HepG2 (cell line): Measurements from ENCODE around the gene APCDD1L. TPM values are rescaled to one million over a fixed set of nuclear protein-coding genes. Genes with fewer than 3 reads are reported as not detected.

Experiments
- ATAC-seq: fragments of 200-7000 bp; cut with Tn5 transposase; 3 replicates; pipeline ENCODE4 v1.9.1; 2020; ENCODE audit warnings: mild to moderate bottlenecking, moderate library complexity
- BruUV-seq: library from RNA; stranded (reverse); fragments of 400-500 nt; replicated peaks from 2 replicates; lab custom pipeline; 2021; lab: Mats Ljungman, UMichigan
- CTCF ChIA-PET: fragments of 300-600 bp; formaldehyde crosslinking; extraction: SDS; loops from one replicate; lab custom pipeline; 2021; ENCODE audit warnings: low total read pairs, inconsistent platforms, low intra/inter-chr PET ratio; lab: Yijun Ruan, JAX
- POLR2A ChIA-PET: fragments of 350-600 bp; sonication (Branson Sonifier 250); formaldehyde crosslinking; loops from one replicate; lab custom pipeline; 2020; ENCODE audit warnings: antibody characterized with exemption, inconsistent platforms; lab: Yijun Ruan, JAX
- DNase-seq: peaks from one replicate; pipeline ENCODE4 v3.0.0-alpha.2; 2015; ENCODE audit warnings: low spot score
- FAIRE-seq: peaks from 3 replicates; lab custom pipeline; 2011; peaks lifted over from hg19 to GRCh38; lab: Jason Lieb, UNC
- H2AFZ ChIP-seq: one replicate; pipeline ENCODE4 v1.6.1; 2011; ENCODE audit warnings: low read length, inconsistent platforms
- H3K27ac ChIP-seq: fragments of 300-600 bp; 3 replicates; pipeline ENCODE4 v1.8.0; 2011; ENCODE audit warnings: mixed run types, mild to moderate bottlenecking, mixed read lengths, low read length, inconsistent platforms; ENCODE audit not compliant: insufficient read depth; ENCODE audit errors: extremely low read length
- H3K27me3 ChIP-seq, 2 experiments: fragments of 200-600 bp in 1 of 2; 2 replicates in 1 of 2; 3 replicates in 1 of 2; pipeline versions ENCODE4 v1.6.0 to v1.8.0; 2011; ENCODE audit warnings: low read length in 2 of 2, mild to moderate bottlenecking in 2 of 2, moderate library complexity in 2 of 2, inconsistent platforms in 1 of 2; ENCODE audit not compliant: insufficient read depth in 2 of 2, control insufficient read depth in 1 of 2
- H3K36me3 ChIP-seq, 2 experiments: fragments of 200-600 bp in 1 of 2; replicated peaks in 1 of 2; 2 replicates in 1 of 2; 3 replicates in 1 of 2; pipeline versions ENCODE4 v1.5.1 to v1.8.0; 2011; ENCODE audit warnings: low read length in 2 of 2, inconsistent platforms in 1 of 2; ENCODE audit not compliant: insufficient read depth in 2 of 2, control insufficient read depth in 1 of 2
- H3K4me1 ChIP-seq: 2 replicates; pipeline ENCODE4 v1.5.1; 2012; ENCODE audit warnings: low read length, inconsistent platforms; ENCODE audit not compliant: insufficient read depth
- H3K4me2 ChIP-seq: 2 replicates; pipeline ENCODE4 v1.6.0; 2011; ENCODE audit warnings: low read depth, low read length, inconsistent platforms
- H3K4me3 ChIP-seq, 3 experiments: fragments of 200-600 bp in 1 of 3; sonication (generic), shearing (Covaris generic) in 1 of 3; replicated peaks in 1 of 3; 2 replicates each; pipeline ENCODE4 v1.5.1; 2011 to 2016; ENCODE audit warnings: low read length in 3 of 3, inconsistent platforms in 2 of 3, low read depth in 2 of 3, mild to moderate bottlenecking in 2 of 3, control low read depth in 1 of 3, mixed read lengths in 1 of 3; ENCODE audit not compliant: insufficient read depth in 1 of 3
- H3K79me2 ChIP-seq: one replicate; pipeline ENCODE4 v1.6.1; 2011; ENCODE audit warnings: low read length, inconsistent platforms; ENCODE audit not compliant: insufficient read depth
- H3K9ac ChIP-seq: 2 replicates; pipeline ENCODE4 v1.6.0; 2011; ENCODE audit warnings: mild to moderate bottlenecking, low read depth, low read length, inconsistent platforms; ENCODE audit not compliant: insufficient read depth
- H3K9me3 ChIP-seq: 2 replicates; pipeline ENCODE4 v1.5.1; 2012; ENCODE audit warnings: mild to moderate bottlenecking, low read length
- H4K20me1 ChIP-seq: 2 replicates; pipeline ENCODE4 v1.6.0; 2011; ENCODE audit warnings: inconsistent platforms, mild to moderate bottlenecking, low read length, moderate library complexity; ENCODE audit not compliant: insufficient read depth
- ATAD3A ChIP-seq: sonication (generic); formaldehyde crosslinking; IDR thresholded peaks from 2 replicates; pipeline ENCODE4 v1.4.0; 2020; ENCODE audit warnings: missing genetic modification reagents
- CCAR2 ChIP-seq: fragments of 200-400 bp; formaldehyde crosslinking; optimal IDR thresholded peaks from 2 replicates; pipeline ENCODE3; 2018; ENCODE audit warnings: low read depth, mild to moderate bottlenecking, low read length, moderate library complexity
- PHB2 ChIP-seq: fragments of 450-650 bp; IDR thresholded peaks from 2 replicates; pipeline ENCODE4 v1.6.1; 2018; ENCODE audit not compliant: partially characterized antibody
- RBM22 ChIP-seq: fragments of 200-400 bp; formaldehyde crosslinking; optimal IDR thresholded peaks from 2 replicates; pipeline ENCODE3; 2017; ENCODE audit warnings: mild to moderate bottlenecking, low read length, moderate library complexity
- SMC3 ChIP-seq: IDR thresholded peaks from 2 replicates; pipeline ENCODE4 v1.6.1; 2011; ENCODE audit warnings: low read length, improper control_type of control experiment
- ZNF24 ChIP-seq: fragments of 450-650 bp; IDR thresholded peaks from 2 replicates; pipeline ENCODE4 v1.6.1; 2017; ENCODE audit warnings: antibody characterized with exemption, mild to moderate bottlenecking
- ZNF451 ChIP-seq: sonication (generic); formaldehyde crosslinking; IDR thresholded peaks from 2 replicates; pipeline ENCODE4 v1.5.0; 2020; ENCODE audit warnings: mild to moderate bottlenecking, missing genetic modification reagents
- ZNF564 ChIP-seq: sonication (generic); formaldehyde crosslinking; IDR thresholded peaks from 2 replicates; pipeline ENCODE4 v1.8.1; 2023; ENCODE audit warnings: mild to moderate bottlenecking, missing genetic modification reagents
- ZNF646 ChIP-seq: sonication (generic); formaldehyde crosslinking; IDR thresholded peaks from 2 replicates; pipeline ENCODE4 v1.9.0; 2021; ENCODE audit warnings: mild to moderate bottlenecking, missing genetic modification reagents
- ZNF672 ChIP-seq: sonication (generic); formaldehyde crosslinking; IDR thresholded peaks from 2 replicates; pipeline ENCODE4 v1.8.1; 2022; ENCODE audit warnings: missing genetic modification reagents
- ZNF776 ChIP-seq: sonication (generic); formaldehyde crosslinking; IDR thresholded peaks from 2 replicates; pipeline ENCODE4 v1.4.0; 2020; ENCODE audit warnings: mild to moderate bottlenecking, missing genetic modification reagents
- ZNF792 ChIP-seq: IDR thresholded peaks from 2 replicates; pipeline ENCODE4 v1.6.1; 2016
- ZUFSP ChIP-seq: sonication (generic); formaldehyde crosslinking; IDR thresholded peaks from 2 replicates; pipeline ENCODE4 v1.9.0; 2021; ENCODE audit warnings: missing genetic modification reagents, mild to moderate bottlenecking, borderline replicate concordance
- WGBS: methylation state at CpG from one replicate; pipeline ENCODE4 v1.1.6; 2017; ENCODE audit warnings: low lambda C conversion rate; 5-methylcytosine and 5-hydroxymethylcytosine counted together
- in situ Hi-C: cut with HindIII; loops from 2 replicates; pipeline ENCODE4 v1.10.0; 2017; ENCODE audit warnings: low pct_unique_long_range_greater_than_20kb; ENCODE audit not compliant: extremely low pct_ligation_motif_present
- intact Hi-C: fragments of 100-400 bp; cut with micrococcal nuclease; formaldehyde crosslinking; loops from one replicate; pipeline ENCODE4 v1.10.0; 2022; ENCODE audit not compliant: unreplicated experiment
- polyA plus RNA-seq, 8 experiments: library from polyadenylated mRNA; depleted of rRNA in 3 of 8; stranded (reverse) in 7 of 8; unstranded in 1 of 8; fragments of >200 nt; fragmentation: Illumina TruSeq in 4 of 8; extraction: Trizol in 4 of 8; gene quantifications; 2 replicates each; pipeline versions ENCODE4 v1.2.1 to v1.2.3, GENCODE V29; 2011 to 2016; ENCODE audit warnings: low read depth in 4 of 8, missing spikeins in 1 of 8, mixed read lengths in 1 of 8; ENCODE audit not compliant: insufficient read depth in 1 of 8
- total RNA-seq, 5 experiments: library from RNA; depleted of rRNA; stranded (reverse); fragments of >200 nt; fragmentation: Illumina TruSeq; extraction: Trizol; gene quantifications; 2 replicates each; pipeline ENCODE4 v1.2.3, GENCODE V29; 2016; ENCODE audit warnings: low read depth in 1 of 5
- TF ChIP-seq, protein P1 (sequence below), 2 experiments: fragments of 450-650 bp in 1 of 2; sonication (generic) in 1 of 2; formaldehyde crosslinking; IDR thresholded peaks; 2 replicates each; pipeline versions ENCODE4 v1.5.0 to v1.8.0; 2020 to 2022; ENCODE audit warnings: mild to moderate bottlenecking in 1 of 2, missing genetic modification reagents in 1 of 2

The APCDD1L gene
- total and polyA plus RNA-seq, 2 of the 13 experiments (the other 11 are each of a cell fraction or from before 2014, with no cell fraction given), result not detected

DNA sequence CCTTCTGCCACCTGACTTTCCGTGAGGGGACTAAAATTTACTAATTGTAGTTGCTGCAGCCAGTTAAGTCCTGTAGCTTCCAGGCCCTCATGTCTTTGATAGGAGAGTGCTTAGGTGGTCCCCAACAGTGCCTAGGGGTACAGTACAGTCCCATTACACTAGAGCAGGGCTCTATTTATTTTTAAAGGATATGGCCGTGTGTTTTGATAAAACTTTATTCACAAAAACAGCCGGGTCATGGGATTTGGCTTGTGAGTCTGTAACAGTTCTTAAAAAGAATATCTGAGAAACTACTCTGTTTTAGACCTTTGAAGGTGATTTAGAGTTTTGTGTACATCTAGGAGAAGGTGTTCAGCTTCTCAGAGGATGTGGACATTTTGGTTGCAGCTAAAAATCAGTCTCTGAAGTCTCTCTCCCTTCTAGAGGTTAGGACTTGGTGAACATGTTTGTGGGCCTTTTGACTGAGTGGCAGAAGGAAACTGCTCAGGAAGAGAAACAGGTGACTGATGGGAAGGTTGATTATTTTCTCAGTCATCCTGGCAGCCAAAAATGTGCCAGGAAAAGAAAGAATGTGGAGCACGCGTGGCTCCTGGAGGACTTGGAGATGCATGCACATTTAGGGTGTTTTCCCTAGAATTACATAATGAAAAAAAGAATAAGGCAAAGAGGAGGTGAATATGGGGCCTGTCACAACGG, 68.8 kb downstream of the APCDD1L start (continued):
- TF ChIP-seq, protein P1, sequence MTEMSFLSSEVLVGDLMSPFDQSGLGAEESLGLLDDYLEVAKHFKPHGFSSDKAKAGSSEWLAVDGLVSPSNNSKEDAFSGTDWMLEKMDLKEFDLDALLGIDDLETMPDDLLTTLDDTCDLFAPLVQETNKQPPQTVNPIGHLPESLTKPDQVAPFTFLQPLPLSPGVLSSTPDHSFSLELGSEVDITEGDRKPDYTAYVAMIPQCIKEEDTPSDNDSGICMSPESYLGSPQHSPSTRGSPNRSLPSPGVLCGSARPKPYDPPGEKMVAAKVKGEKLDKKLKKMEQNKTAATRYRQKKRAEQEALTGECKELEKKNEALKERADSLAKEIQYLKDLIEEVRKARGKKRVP (CRISPR knock-in tag; IDR thresholded peaks at IDR 0.05), result no peak
- peak; percentile 88 for TF ChIP-seq RBM22
- TF ChIP-seq ZNF564, result no peak
- no peak for TF ChIP-seq ZNF451 (CRISPR knock-in tag)
- TF ChIP-seq ZNF672 (CRISPR knock-in tag), result no peak
- no peak for TF ChIP-seq SMC3
- no peak for TF ChIP-seq CCAR2
- TF ChIP-seq PHB2, result no peak
- TF ChIP-seq ATAD3A (CRISPR knock-in tag), result no peak
- TF ChIP-seq ZNF776 (CRISPR knock-in tag), result no peak
- no peak for TF ChIP-seq ZNF792 (CRISPR knock-in tag)

DNA sequence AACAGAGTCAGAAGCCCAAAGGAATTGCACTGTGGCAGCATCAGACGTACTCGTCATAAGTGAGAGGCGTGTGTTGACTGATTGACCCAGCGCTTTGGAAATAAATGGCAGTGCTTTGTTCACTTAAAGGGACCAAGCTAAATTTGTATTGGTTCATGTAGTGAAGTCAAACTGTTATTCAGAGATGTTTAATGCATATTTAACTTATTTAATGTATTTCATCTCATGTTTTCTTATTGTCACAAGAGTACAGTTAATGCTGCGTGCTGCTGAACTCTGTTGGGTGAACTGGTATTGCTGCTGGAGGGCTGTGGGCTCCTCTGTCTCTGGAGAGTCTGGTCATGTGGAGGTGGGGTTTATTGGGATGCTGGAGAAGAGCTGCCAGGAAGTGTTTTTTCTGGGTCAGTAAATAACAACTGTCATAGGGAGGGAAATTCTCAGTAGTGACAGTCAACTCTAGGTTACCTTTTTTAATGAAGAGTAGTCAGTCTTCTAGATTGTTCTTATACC, 70.4 kb downstream of the APCDD1L start:
- in situ Hi-C loops (loop anchor here (5.0 kb wide), 1 partner anchor 198 kb away; no protein-coding TSS in a partner anchor), intact Hi-C loops (no loop called here)
- DNase-seq (no peak), ATAC-seq (no peak), FAIRE-seq (no peak)
- H3K9ac ChIP-seq, result no peak overlapping the region
- H3K4me1 ChIP-seq, result no peaks in the 10 kb centered on the region
- H3K4me2 ChIP-seq, result no peak overlapping the region
- BruUV-seq, result no TSS peak
- H3K79me2 ChIP-seq, result peaks cover 5% of the 10 kb centered on the region
- 98% methylated on average over 5 of the region's 5 CpGs for WGBS
- H4K20me1 ChIP-seq, result no peaks in the 10 kb centered on the region; the same call in 1 of the 2 replicates
- no peak overlapping the region for H3K27ac ChIP-seq
- POLR2A ChIA-PET, result no interaction called here
- no peak overlapping the region for H2AFZ ChIP-seq
- H3K9me3 ChIP-seq, result no peaks in the 10 kb centered on the region
- CTCF ChIA-PET, result interaction anchor here (1.7 kb wide), 1 partner anchor 197 kb away, joined by 4 read pairs; no protein-coding TSS in a partner anchor
- no peak for TF ChIP-seq ZNF24
- no peak for TF ChIP-seq ZNF646 (CRISPR knock-in tag)
- no peak for TF ChIP-seq ZUFSP
- no peaks in the 10 kb centered on the region for H3K27me3 ChIP-seq
- H3K4me3 ChIP-seq, result no peak overlapping the region
- H3K36me3 ChIP-seq, result peaks cover 29 to 66% of the 10 kb centered on the region in 2 experiments
